GM18868 (cell line): ENCODE measurements around the gene ITGBL1.

ENCODE experiments used
- ATAC-seq: cut with Tn5 transposase; IDR thresholded peaks from one replicate; pipeline ENCODE4 v1.9.1; 2021; ENCODE audit warnings: mild to moderate bottlenecking, moderate library complexity; ENCODE audit not compliant: unreplicated experiment

ITGBL1 gene

GRCh38 chr13:101730420-101731000 is 278.0 kb downstream of the ITGBL1 start:
- no peak for ATAC-seq

- ATAC-seq: no peak
Measured at GRCh38 chr13:101736566-101736965, 284.1 kb downstream of the ITGBL1 start.

GRCh38 chr13:101738336-101738735 is 285.9 kb downstream of the ITGBL1 start:
- no peak for ATAC-seq

- peak; percentile 75 for ATAC-seq
Measured at GRCh38 chr13:101739382-101740178, 287.1 kb downstream of the ITGBL1 start.

GRCh38 chr13:101746513-101746912 is 294.0 kb downstream of the ITGBL1 start:
- no peak for ATAC-seq

GRCh38 chr13:101747039-101747438 is 294.6 kb downstream of the ITGBL1 start:
- no peak for ATAC-seq

- ATAC-seq: no peak
Measured at GRCh38 chr13:101749584-101749983, 297.1 kb downstream of the ITGBL1 start.

GRCh38 chr13:101751488-101751887 is 299.0 kb downstream of the ITGBL1 start:
- peak; percentile 44 for ATAC-seq

- no peak for ATAC-seq
Measured at GRCh38 chr13:101752432-101752831, 300.0 kb downstream of the ITGBL1 start.

GRCh38 chr13:101755228-101755887 is 302.9 kb downstream of the ITGBL1 start:
- no peak for ATAC-seq

GRCh38 chr13:101757446-101758039 is 305.1 kb downstream of the ITGBL1 start:
- peak; percentile 85 for ATAC-seq

GRCh38 chr13:101763191-101763590 is 310.7 kb downstream of the ITGBL1 start:
- no peak for ATAC-seq
